HAP-1 (cell line): Measurements from ENCODE around the gene OAT.

ENCODE experiments used
- DNase-seq, 2 experiments: peaks; one replicate each; pipeline ENCODE4 v3.0.0-alpha.2; 2016 to 2020; ENCODE audit warnings: low spot score in 2 of 2
- H3K27me3 ChIP-seq: fragments of 250-450 bp; sonication (Bioruptor Pico); 2 replicates; pipeline ENCODE4 v1.5.1; 2020; ENCODE audit warnings: low read depth, mild to moderate bottlenecking, moderate library complexity
- H3K36me3 ChIP-seq: fragments of 250-450 bp; sonication (Bioruptor Pico); replicated peaks from 2 replicates; pipeline ENCODE4 v1.5.1; 2020; ENCODE audit warnings: mild to moderate bottlenecking
- H3K4me1 ChIP-seq: fragments of 250-450 bp; sonication (Bioruptor Pico); 2 replicates; pipeline ENCODE4 v1.5.1; 2020; ENCODE audit warnings: mild to moderate bottlenecking
- H3K4me3 ChIP-seq: fragments of 250-450 bp; sonication (Bioruptor Pico); 2 replicates; pipeline ENCODE4 v1.5.1; 2020; ENCODE audit warnings: mild to moderate bottlenecking, moderate library complexity
- H3K9me3 ChIP-seq: fragments of 250-450 bp; sonication (Bioruptor Pico); 2 replicates; pipeline ENCODE4 v1.5.1; 2020; ENCODE audit warnings: mild to moderate bottlenecking, moderate library complexity
- in situ Hi-C: fragments of 300-500 bp; cut with MboI; formaldehyde crosslinking; loops from 3 replicates; pipeline ENCODE4 v1.14.3; 2020; ENCODE audit warnings: low sequenced_read_pairs, inconsistent platforms, mixed read lengths

Gene OAT

GRCh38 chr10:124429576-124429975 is 10.9 kb upstream of the OAT start:
- Histone ChIP-seq H3K36me3 (no peaks in the 10 kb centered on the region), H3K27me3 (no peaks in the 10 kb centered on the region), H3K4me1 (no peaks in the 10 kb centered on the region), H3K9me3 (no peaks in the 10 kb centered on the region), H3K4me3 (no peak overlapping the region)
- DNase-seq = no peak
- in situ Hi-C loops = no loop called here

GRCh38 chr10:124428207-124428777 is 9.6 kb upstream of the OAT start:
- no peak for DNase-seq
- Histone ChIP-seq H3K9me3 (no peaks in the 10 kb centered on the region), H3K4me1 (peaks cover 2% of the 10 kb centered on the region; the same call in 1 of the 2 replicates), H3K36me3 (no peaks in the 10 kb centered on the region), H3K4me3 (no peak overlapping the region), H3K27me3 (no peaks in the 10 kb centered on the region)
- in situ Hi-C loops = no loop called here

- H3K4me1 ChIP-seq = peaks cover 4% of the 10 kb centered on the region; the same call in 1 of the 2 replicates
- in situ Hi-C loops = no loop called here
- DNase-seq = no peak
- H3K27me3 ChIP-seq = no peaks in the 10 kb centered on the region
- no peaks in the 10 kb centered on the region for H3K9me3 ChIP-seq
- no peak overlapping the region for H3K4me3 ChIP-seq
- no peaks in the 10 kb centered on the region for H3K36me3 ChIP-seq
Measured at GRCh38 chr10:124425227-124425962, 6.7 kb upstream of the OAT start.

GRCh38 chr10:124423813-124424212 is 5.1 kb upstream of the OAT start:
- H3K9me3 ChIP-seq = no peaks in the 10 kb centered on the region
- in situ Hi-C loops = no loop called here
- H3K36me3 ChIP-seq = no peaks in the 10 kb centered on the region
- no peaks in the 10 kb centered on the region for H3K27me3 ChIP-seq
- peaks cover 4% of the 10 kb centered on the region; the same call in 1 of the 2 replicates for H3K4me1 ChIP-seq
- DNase-seq = no peak
- H3K4me3 ChIP-seq = no peak overlapping the region

- no peak overlapping the region for H3K4me3 ChIP-seq
- no peaks in the 10 kb centered on the region for H3K27me3 ChIP-seq
- no peaks in the 10 kb centered on the region for H3K36me3 ChIP-seq
- peaks cover 4% of the 10 kb centered on the region; the same call in 1 of the 2 replicates for H3K4me1 ChIP-seq
- no peak for DNase-seq
- no peaks in the 10 kb centered on the region for H3K9me3 ChIP-seq
- in situ Hi-C loops = no loop called here
Measured at GRCh38 chr10:124422742-124423141, 4.0 kb upstream of the OAT start.

- in situ Hi-C loops = no loop called here
- no peak for DNase-seq
- Histone ChIP-seq H3K36me3 (no peaks in the 10 kb centered on the region), H3K4me1 (peaks cover 9% of the 10 kb centered on the region), H3K9me3 (no peaks in the 10 kb centered on the region), H3K4me3 (no peak overlapping the region), H3K27me3 (no peaks in the 10 kb centered on the region)
Measured at GRCh38 chr10:124420254-124420653, 1.5 kb upstream of the OAT start.

GRCh38 chr10:124419635-124420034 is 912 bp upstream of the OAT start:
- no peaks in the 10 kb centered on the region for H3K36me3 ChIP-seq
- in situ Hi-C loops = no loop called here
- no peak overlapping the region for H3K4me3 ChIP-seq
- no peaks in the 10 kb centered on the region for H3K9me3 ChIP-seq
- no peak for DNase-seq
- peaks cover 9% of the 10 kb centered on the region for H3K4me1 ChIP-seq
- H3K27me3 ChIP-seq = no peaks in the 10 kb centered on the region

- in situ Hi-C loops = no loop called here
- H3K4me3 ChIP-seq = peak overlapping the region; percentile 77
- no peaks in the 10 kb centered on the region for H3K9me3 ChIP-seq
- peak in 1 of 2 experiments; percentile 64 for DNase-seq
- no peaks in the 10 kb centered on the region for H3K27me3 ChIP-seq
- H3K4me1 ChIP-seq = peaks cover 6% of the 10 kb centered on the region
- no peaks in the 10 kb centered on the region for H3K36me3 ChIP-seq
Measured at GRCh38 chr10:124417895-124418725, 613 bp downstream of the OAT start.

- Histone ChIP-seq H3K9me3 (no peaks in the 10 kb centered on the region), H3K36me3 (peaks cover 4% of the 10 kb centered on the region; the same call in 1 of the 2 replicates), H3K27me3 (no peaks in the 10 kb centered on the region), H3K4me1 (peaks cover 6% of the 10 kb centered on the region), H3K4me3 (peak overlapping the region; percentile 77)
- no peak for DNase-seq
- in situ Hi-C loops = no loop called here
Measured at GRCh38 chr10:124416733-124417132, 2.0 kb downstream of the OAT start.

GRCh38 chr10:124415210-124415609 is 3.5 kb downstream of the OAT start:
- H3K27me3 ChIP-seq = no peaks in the 10 kb centered on the region
- DNase-seq = no peak
- in situ Hi-C loops = no loop called here
- H3K9me3 ChIP-seq = no peaks in the 10 kb centered on the region
- peaks cover 12% of the 10 kb centered on the region for H3K36me3 ChIP-seq
- H3K4me1 ChIP-seq = peaks cover 6% of the 10 kb centered on the region
- H3K4me3 ChIP-seq = no peak overlapping the region

- Histone ChIP-seq H3K27me3 (no peaks in the 10 kb centered on the region), H3K4me1 (peaks cover 6% of the 10 kb centered on the region), H3K4me3 (no peak overlapping the region), H3K9me3 (no peaks in the 10 kb centered on the region), H3K36me3 (peaks cover 19% of the 10 kb centered on the region)
- DNase-seq = no peak
- in situ Hi-C loops = no loop called here
Measured at GRCh38 chr10:124414076-124414475, 4.6 kb downstream of the OAT start.

- Histone ChIP-seq H3K36me3 (peaks cover 47% of the 10 kb centered on the region), H3K4me1 (no peaks in the 10 kb centered on the region; the same call in 1 of the 2 replicates), H3K27me3 (no peaks in the 10 kb centered on the region), H3K4me3 (no peak overlapping the region), H3K9me3 (no peaks in the 10 kb centered on the region)
- no peak for DNase-seq
- in situ Hi-C loops = no loop called here
Measured at GRCh38 chr10:124409696-124410095, 9.0 kb downstream of the OAT start.

GRCh38 chr10:124408357-124408756 is 10.4 kb downstream of the OAT start:
- H3K36me3 ChIP-seq = peaks cover 57% of the 10 kb centered on the region
- in situ Hi-C loops = no loop called here
- H3K9me3 ChIP-seq = no peaks in the 10 kb centered on the region
- no peaks in the 10 kb centered on the region for H3K4me1 ChIP-seq
- DNase-seq = no peak
- no peaks in the 10 kb centered on the region for H3K27me3 ChIP-seq
- no peak overlapping the region for H3K4me3 ChIP-seq

GRCh38 chr10:124407456-124407855 is 11.3 kb downstream of the OAT start:
- Histone ChIP-seq H3K36me3 (peaks cover 66% of the 10 kb centered on the region), H3K27me3 (no peaks in the 10 kb centered on the region), H3K4me1 (no peaks in the 10 kb centered on the region), H3K9me3 (no peaks in the 10 kb centered on the region), H3K4me3 (no peak overlapping the region)
- in situ Hi-C loops = no loop called here
- DNase-seq = no peak
